Measurements from ENCODE around the gene LUC7L.
"Not testable (repeated sequence)": the region's sequence is repeated elsewhere in the genome, so short reads cannot be mapped to it uniquely, and the experiment has no call there.

LUC7L gene

DNA sequence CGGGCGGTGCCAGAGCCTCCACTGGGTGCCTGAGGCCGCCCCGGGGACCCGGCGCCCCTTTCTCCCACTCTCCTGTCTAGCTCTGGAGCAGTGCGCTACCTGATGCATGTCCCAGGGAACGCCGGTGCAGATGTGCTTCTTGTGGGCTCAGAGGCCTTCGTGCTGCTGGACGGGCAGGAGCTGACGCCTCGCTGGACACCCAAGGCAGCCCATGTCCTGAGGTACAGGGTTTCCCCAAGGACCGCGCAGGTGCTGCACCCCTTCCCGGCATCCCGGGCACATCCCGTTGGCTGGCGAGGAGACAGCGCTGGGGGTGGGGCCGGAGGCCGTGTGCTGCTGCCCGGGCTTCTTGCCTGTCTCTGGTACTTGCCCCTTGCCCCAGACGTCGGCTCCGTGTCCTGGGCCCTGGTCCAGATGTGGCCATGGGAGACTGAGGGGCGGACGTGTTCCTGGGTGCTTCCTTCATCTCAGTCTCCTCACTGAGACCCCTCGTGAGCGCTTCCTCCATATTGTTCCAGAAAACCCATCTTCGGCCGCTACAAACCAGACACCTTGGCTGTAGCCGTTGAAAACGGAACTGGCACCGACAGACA, 34.0 kb upstream of the LUC7L start:
- no peak for DNase-seq

DNA sequence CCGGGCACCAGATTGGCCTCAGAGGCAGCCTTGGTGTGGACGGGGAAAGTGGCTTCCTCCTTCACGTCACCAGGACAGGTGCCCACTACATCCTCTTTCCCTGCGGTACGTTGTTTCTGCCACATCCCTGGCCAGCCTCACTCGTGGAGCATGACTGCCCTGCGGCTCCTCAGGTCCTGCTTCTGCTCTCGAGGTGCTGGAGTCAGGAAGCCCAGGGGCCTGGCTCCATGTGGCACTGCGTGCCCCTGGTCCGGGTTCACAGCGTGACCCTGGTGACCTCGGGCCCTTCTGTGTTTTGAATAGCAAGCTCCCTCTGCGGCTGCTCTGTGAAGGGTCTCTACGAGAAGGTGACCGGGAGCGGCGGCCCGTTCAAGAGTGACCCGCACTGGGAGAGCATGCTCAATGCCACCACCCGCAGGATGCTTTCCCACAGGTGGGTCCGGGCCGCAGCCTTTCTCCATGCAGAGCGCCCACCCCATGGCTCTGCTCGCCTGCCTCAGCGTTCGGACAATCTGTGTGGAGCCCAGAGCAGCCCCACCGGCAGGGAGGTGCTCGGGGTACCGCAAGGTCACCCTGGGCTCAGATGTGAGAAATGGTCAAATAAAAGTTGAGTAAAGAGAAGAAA, 33.0 kb upstream of the LUC7L start:
- DNase-seq: no peak

DNA sequence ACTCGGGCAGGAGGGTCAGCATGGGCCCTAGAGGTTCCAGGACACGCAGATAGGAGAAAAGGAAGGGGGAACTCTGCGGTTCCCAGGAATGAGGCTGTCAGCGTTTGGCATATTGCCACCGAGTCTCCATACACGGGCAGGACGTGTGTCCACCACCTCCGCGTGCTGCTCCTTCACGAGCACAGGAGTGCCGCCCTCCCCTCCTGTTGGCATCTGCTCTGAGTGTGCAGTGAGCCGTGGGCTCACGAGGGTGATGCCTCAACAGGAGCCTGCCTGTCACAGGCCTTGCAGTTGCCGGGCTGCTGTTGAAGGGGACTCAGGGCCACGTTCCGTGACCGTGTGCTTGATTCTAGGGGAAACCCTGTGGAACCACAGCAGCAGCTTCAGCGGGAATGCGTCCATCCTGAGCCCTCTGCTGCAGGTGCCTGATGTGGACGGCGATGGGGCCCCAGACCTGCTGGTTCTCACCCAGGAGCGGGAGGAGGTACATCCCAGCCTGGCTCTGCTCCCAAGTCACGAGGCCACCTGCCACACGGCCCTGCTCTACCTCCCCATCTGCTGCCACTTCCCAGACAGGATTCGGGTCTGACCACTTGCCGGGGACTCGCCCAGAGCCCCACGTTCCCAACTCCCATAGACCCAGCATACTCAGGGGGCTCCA, 31.9 kb upstream of the LUC7L start:
- DNase-seq: no peak

DNA sequence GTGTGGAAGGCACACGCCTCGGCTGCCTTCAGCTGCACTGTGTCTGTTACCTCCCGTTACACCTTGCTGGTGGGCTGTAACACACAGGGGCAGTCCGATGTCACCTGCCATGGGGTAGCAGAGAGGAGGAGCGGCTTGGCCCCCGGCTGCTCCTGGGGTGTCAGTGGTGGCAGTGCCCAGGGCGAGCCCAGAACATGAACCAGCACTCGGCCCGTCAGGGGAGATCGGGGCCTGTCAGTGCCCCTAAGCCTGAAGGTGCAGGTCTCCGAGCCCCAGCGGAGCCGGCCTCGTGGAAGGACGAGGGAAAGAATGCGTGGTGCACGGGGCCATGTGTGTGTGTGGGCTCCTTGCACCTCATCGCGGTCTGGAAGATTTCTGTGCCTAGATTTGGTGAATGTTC, 31.1 kb upstream of the LUC7L start:
- DNase-seq: no peak

DNA sequence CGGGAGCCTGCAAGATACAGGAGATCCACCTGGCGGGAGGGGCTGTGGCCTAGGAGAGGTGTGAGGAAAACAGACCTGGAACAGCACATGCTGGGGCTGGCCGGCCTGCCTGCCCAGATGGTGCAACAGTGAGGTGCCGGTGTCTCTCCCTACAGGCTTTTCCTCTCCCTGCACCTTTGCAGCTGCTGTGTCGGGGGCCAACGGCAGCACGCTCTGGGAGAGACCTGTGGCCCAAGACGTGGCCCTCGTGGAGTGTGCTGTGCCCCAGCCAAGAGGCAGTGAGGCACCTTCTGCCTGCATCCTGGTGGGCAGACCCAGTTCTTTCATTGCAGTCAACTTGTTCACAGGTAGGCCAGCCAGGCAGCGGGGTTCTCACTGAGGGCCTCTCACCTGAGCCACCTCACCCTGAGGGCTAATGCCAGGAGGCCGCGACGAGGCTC, 30.6 kb upstream of the LUC7L start:
- no peak for DNase-seq

DNA sequence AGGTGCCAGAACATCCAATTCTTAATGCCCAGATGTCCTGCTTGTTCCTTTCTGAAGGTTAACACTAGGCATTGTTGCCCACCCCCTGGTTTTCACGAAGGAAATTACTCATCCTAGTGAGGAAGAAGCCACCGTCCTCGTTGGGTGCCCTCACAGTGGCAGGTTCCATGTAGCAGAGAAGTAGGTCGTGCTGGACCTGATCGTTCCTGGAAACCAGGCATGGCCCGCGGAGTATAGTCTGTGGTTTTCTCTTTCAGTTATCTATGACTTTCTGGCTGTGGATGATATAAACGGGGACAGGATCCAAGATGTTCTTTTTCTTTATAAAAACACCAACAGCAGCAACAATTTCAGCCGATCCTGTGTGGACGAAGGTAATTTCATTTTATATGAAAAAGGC, 30.0 kb upstream of the LUC7L start:
- no peak for DNase-seq

DNA sequence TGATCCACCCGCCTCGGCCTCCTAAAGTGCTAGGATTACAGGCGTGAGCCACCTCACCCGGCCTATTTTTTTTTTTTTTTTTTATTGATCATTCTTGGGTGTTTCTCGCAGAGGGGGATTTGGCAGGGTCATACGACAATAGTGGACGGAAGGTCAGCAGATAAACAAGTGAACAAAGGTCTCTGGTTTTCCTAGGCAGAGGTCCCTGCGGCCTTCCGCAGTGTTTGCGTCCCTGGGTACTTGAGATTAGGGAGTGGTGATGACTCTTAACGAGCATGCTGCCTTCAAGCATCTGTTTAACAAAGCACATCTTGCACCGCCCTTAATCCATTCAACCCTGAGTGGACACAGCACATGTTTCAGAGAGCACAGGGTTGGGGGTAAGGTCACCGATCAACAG, 28.8 kb upstream of the LUC7L start:
- not testable (repeated sequence) for DNase-seq

DNA sequence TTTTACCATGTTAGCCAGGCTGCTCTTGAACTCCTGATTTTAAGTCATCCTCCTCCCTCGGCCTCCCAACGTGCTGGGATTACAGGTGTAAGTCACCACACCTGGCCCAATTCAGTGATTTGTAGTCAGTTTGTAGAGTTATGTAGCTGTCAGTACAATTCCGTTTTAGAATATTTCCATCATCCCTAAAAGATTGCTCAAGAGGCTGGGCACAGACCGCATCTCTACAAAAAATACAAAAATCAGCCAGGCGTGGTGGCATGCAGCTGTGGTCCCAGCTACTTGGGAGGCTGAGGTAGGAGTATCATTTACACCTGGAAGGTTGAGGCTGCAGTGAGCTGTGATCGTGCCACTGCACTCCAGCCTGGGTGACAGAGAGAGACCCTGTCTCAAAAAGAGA, 25.9 kb upstream of the LUC7L start:
- no peak for DNase-seq

DNA sequence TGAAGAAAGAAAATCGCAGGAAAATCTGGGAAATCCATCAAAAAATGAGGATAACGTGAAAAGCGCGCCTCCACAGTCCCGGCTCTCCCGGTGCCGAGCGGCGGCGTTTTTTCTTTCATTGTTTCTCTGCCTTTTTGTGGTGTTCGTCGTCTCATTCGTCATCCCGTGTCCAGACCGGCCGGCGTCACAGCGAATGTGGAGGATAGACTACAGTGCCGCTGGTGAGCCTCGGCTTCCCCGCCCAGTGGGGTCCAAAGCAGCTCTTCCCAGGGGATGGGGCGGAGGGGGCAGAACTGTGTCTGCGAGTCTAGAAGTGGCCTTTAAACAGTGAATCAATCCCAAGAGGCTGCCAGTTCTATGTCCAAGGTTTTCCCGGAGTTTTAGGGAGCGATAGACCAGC, 25.2 kb upstream of the LUC7L start:
- no peak for DNase-seq

DNA sequence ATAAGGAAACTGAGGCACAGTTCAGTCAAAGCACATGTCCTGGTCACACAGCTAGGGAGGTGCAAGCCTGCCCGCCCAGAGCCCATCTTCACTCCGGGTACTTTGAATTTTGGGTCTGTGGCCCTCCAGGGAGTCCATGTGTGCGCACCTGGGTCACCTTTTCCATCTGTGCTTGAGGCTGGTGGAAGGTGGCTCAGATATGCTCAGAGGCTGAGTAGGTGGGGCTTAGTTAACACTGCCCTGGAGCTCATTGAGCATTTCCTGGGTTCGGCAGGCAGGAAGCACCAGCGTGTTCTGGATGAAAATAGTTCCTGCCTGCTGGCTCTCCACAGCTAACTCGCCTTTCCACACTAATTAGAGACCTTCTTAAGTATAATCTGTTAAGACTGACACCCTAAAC, 24.6 kb upstream of the LUC7L start:
- DNase-seq: no peak

DNA sequence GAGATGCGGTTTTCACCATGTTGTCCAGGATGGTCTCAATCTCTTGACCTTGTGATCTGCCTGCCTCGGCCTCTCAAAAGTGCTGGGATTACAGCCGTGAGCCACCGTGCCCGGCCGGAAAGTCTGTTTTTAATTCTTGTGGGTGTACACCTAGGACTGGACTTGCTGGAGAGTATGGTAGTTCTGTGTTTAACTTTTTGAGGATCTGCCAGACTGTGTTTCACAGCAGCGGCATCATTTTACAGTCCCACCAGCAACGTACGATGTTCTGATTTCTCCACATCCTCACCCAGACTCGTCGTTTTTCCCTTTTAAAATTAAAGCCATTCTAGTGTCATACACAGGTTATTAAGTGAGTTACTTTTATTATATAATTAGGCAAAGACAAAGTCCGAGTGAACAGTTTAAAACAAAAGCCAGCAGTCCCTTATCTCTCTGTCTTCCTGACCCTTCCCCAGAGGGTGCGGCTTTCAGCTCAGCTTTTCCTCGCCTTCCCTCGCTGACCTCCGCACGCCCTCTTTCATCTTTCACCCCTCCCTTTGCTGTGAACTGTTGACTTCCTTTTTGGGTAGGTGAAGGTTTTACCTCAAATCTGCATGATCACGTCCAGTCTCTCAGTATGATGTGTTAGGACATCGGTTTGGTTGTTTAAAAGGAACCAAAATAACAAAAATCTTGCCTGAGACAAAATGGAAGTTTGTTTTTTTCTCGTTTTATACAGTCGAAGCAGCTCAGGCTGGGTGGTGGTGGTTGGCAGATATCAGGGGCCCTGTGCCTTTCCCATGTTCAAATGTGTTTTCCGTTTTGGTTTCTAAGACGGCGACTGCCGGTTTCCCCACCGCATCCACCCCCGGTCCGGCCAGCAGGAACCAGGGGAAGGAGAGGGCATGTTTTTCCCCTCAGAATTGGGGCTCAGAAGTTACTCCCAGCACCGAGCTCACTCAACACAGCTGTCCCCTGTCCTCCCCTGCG, 23.4 kb upstream of the LUC7L start:
- no peak for DNase-seq

DNA sequence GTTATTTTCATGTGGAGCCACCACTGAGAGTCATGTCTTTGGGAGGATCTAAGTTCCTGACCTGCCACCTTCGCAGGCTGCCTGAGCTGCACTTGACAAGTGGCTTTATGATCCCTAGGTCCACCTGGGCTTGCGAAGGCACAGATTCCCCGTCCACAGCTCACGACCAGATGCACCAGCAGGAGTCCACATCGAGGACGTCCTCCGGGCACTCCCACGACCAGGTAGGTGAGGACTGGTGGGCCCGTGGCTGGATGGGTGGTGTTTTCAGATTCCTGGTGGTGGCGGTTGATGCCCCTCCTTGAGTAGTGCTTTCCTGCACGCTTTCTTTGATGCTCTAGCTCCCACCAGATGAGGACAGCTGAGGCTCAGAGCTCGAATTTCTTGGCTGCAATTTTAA, 20.2 kb upstream of the LUC7L start:
- DNase-seq: no peak

DNA sequence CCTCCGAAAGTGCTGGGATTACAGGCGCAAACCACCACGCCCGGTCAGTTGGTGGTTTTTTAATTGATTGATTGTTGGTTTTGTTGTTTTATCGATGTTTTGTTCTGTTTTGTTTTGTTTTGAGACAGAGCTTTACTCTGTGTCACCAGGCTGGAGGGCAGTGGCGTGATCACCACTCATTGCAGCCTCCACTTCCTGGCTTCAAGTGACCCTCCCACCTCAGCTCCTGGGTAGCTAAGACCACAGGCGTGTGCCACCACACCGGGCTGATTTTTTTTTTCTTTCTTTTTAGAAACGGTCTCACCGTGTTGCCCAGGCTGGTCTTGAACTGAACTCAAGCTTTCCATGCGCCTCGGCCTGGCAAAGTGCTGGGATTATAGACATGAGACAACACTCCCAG, 17.8 kb upstream of the LUC7L start:
- DNase-seq: no peak

DNA sequence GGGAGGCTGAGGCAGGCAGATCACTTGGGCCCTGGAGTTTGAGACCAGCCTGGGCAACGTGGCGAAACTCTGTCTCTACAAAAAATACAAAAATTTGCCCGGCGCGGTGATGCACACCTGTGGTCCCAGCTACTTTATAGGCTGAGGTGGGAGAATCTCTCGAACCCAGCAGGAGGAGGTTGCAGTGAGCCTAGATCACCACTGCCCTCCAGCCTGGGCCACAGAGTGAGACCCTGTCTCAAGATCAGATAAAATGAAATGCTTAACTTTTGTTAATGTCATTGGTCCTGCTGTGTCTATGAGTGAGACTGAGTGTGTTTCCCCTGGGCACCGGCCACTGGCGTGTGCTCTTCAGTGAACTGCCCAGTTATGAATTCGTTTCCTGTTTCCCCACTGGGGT, 15.9 kb upstream of the LUC7L start:
- no peak for DNase-seq

DNA sequence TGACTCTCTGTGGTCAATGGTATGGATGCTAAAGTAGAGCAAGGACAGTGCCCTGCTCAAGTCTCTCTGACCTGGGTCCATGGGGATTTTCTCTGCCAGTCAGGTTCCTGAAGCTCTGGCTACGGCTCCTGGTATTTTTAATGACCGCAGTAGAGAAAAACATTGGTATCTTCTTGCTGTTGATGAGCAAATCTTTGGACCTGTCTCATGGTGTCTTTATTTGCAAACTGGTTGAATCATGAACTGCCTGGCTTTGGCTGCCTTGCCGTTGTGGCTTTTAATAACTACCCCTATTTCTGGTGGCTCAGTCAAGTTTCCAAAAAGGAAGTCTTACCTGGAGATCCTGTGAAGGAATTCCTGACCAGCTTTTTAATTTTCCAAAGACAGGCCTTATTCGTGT, 14.1 kb upstream of the LUC7L start:
- no peak for DNase-seq

DNA sequence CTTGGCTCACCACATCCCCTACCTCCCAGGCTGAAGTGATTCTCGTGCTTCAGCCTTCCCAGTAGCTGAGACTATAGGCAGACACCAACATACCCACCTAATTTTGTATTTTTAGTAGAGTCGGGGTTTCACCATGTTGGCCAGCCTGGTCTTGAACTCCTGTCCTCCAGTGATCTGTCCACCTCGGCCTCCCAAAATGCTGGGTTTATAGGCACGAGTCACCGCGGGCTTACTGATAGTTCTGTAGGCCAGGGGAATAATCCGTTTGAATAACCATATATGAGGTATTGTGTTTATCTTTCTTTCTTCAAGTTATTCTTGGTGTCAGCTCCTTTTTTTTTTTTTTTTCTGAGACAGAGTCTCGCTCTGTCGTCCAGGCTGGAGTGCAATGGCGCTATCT, 13.0 kb upstream of the LUC7L start:
- DNase-seq: no peak

DNA sequence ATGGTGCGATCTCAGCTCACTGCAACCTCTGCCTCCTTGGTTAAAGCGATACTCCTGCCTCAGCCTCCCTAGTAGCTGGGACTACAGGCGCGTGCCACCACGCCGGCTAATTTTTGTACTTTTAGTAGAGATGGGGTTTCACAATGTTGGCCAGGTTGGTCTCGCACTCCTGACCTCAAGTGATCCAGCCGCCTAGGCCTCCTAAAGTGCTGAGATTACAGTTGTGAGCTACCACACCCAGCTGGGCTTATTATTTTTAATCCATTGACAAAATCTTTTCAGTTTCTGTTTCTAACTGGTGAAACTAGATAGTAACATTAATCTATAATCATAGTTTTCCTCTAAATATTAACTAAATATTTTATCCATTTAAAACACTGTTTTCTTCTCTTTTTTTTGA, 11.3 kb upstream of the LUC7L start:
- DNase-seq: no peak

DNA sequence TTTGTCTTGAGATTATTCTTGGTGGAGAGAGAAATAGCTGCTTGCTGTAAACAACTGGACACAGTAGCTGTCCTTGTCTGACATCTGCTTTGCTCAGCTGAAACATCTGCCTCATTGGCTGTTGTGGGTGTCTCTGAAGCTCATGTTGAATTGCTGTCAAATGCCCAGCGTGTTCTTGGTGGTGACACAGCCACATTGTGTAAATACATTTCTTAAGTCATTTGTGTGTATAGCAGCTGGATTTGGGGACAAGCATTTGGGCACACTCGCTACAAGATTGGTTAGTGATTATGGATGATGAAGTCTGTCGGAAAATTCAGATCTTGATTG, 10.7 kb upstream of the LUC7L start:
- no peak for DNase-seq

DNA sequence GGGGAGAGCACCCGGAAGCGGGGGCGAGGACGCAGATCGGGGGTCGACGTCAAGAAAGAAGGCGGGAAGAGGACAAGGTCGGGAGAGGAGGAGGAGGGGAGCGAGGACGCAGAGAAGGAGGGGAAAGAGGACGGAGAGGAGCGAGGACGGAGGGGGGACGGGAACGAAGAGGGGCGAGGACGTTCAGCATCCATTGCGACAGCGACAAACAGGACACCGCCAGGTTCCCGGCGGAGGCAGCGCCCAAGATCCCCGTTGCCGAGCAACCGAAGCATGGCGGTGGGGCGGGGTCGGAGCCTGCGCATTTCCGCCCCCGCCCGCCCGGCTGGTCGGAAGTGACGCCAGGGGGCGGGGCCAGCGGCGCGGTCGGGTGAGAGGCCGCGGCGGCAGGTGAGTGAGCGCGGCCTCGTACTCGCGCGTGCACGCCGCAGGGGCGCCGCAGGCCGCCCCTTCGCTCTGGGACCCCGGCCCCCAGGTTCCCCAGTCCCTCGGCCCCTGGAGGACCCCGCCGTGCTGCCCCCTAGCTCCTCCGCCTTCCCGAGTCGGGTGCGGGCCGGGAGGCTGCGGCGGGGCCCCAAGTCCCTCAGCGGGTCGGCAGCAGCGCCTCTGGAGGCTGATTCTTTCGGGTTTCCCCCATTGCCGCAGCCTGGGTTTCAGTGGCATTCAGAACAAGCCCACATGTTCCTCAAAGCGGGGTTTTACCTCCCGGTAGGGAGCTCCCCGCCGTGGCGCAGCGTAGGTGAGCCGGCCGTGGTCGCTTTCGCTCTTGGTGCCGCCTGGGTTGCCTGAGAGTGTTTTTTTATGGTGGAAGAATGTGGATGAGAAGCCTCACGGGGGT, 5.4 kb upstream of the LUC7L start, which contains the start of gene FAM234A:
Gene FAM234A (plus strand): TSS at position 354 of the 838 bp plus-strand sequence. CDS start 19,593 bp downstream, outside the sequence.
- peak; percentile 93 to 94 for DNase-seq

DNA sequence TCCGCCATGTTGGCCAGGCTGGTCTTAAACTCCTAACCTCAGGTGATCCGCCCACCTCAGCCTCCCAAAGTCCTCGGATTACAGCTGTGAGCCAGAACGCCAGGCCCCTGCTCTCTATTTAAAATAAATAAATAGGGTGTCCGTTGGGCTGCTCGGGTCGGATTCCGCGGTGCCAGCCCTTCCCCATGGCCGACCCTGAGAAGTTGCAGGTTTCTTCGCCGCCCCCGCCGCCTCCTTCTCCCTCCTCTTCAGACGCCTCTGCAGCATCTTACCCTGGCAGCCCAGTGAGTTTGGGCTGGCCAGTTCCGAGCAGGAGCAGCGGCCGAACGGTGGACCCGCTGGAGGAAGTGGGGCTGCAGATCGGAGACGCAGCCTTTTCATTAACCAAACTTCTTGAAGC, 1.7 kb upstream of the LUC7L start:
- DNase-seq: no peak

DNA sequence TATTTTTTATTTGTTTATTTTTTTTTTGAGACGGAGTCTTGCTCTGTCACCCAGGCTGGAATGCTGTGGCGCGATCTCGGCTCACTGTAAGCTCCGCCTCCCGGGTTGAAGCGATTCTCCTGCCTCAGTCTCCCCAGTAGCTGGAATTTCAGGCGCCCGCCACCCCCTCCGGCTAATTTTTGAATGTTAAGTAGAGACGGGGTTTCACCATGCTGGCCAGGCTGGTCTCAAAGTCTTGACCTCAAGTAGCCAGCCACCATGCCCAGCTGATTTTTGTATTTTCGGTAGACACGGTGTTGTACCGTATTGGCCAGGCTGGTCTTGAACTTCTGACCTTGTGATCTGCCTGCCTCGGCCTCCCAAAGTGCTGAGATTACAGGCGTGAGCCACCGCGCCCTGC, 1.1 kb upstream of the LUC7L start:
- DNase-seq: not testable (repeated sequence)

DNA sequence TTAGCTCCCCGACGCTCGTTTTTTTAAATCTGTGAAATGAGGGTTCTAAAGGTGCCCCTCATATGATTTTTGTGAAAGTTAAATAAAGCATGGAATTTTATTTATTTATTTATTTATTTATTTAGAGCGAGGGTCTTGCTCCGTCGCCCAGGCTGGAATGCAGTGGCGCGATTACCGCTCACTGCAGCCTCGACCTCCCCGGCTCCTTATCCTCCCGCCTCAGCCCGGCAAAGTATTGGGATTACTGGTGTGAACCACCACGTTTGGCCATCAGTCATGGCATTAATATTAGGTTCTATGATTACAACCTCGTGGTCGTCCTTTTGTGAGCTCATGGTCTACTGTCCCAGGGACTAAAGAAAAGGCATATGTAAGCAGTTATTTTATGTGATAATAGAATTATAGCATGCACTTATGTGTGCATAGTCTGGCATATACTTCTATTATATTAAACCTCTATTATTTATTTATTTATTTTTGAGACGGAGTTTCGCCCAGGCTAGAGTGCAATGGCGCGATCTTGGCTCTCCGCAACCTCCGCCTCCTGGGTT, 557 bp upstream of the LUC7L start:
- DNase-seq: no peak
